Gastrocnemius medialis (tissue), 4 donors: Measurements from ENCODE around the gene HSD11B2. TPM values are rescaled to one million over a fixed set of nuclear protein-coding genes. Genes with fewer than 3 reads are reported as not detected.

Experiments used
- ATAC-seq, 2 donors: fragments of 150-250 bp; one replicate each; pipeline ENCODE4 v1.9.1; 2016
- DNase-seq, 2 donors: peaks; one replicate each; pipeline ENCODE4 v3.0.0-alpha.2; 2019
- H3K27ac ChIP-seq, 4 donors: fragments of 200-600 bp; sonication (generic); 1 replicate in 1 of 4; 2 replicates in 3 of 4; pipeline ENCODE4 v1.5.1; 2016 to 2018; ENCODE audit warnings: mild to moderate bottlenecking in 2 of 4, moderate library complexity in 1 of 4
- H3K27me3 ChIP-seq, 3 donors: fragments of 200-600 bp; sonication (generic) in 2 of 3; 1 replicate in 1 of 3; 2 replicates in 2 of 3; pipeline versions ENCODE4 v1.5.1 to v1.6.0; 2016 to 2019; ENCODE audit warnings: mild to moderate bottlenecking in 1 of 3, moderate library complexity in 1 of 3
- H3K36me3 ChIP-seq, 2 donors: fragments of 200-600 bp; sonication (generic) in 1 of 2; one replicate each; pipeline ENCODE4 v1.5.1; 2017 to 2018
- H3K4me1 ChIP-seq, 2 donors: fragments of 200-600 bp; sonication (generic) in 1 of 2; one replicate each; pipeline ENCODE4 v1.5.1; 2016 to 2017; ENCODE audit warnings: mild to moderate bottlenecking in 2 of 2
- H3K4me3 ChIP-seq, 4 donors: fragments of 200-600 bp; sonication (generic) in 3 of 4; 1 replicate in 1 of 4; 2 replicates in 3 of 4; pipeline ENCODE4 v1.5.1; 2016 to 2019; ENCODE audit warnings: mild to moderate bottlenecking in 2 of 4
- H3K9me3 ChIP-seq, 3 donors: fragments of 200-600 bp; sonication (generic) in 2 of 3; 1 replicate in 1 of 3; 2 replicates in 2 of 3; pipeline ENCODE4 v1.5.1; 2016 to 2019
- POLR2A ChIP-seq, 2 donors: fragments of 450-650 bp; IDR thresholded peaks; one replicate each; pipeline ENCODE4 v1.6.1; 2017; ENCODE audit warnings: antibody characterized with exemption in 2 of 2, mild to moderate bottlenecking in 2 of 2, moderate library complexity in 2 of 2
- in situ Hi-C, 4 donors: fragments of 200-750 bp; cut with MboI; loops; one replicate each; pipeline versions ENCODE4 v1.15.0 to v1.8.0; 2017; ENCODE audit warnings: low sequenced_read_pairs in 4 of 4
- intact Hi-C: fragments of 100-400 bp; cut with DNase I; formaldehyde crosslinking; loops from one replicate; pipeline ENCODE4 v1.15.1; 2023; ENCODE audit warnings: low total_unique reads
- total RNA-seq, 4 donors: library from RNA; depleted of rRNA; stranded (reverse); fragments of >200 nt; gene quantifications; one replicate each; pipeline versions ENCODE4 v1.1.0 to v1.2.3, GENCODE V29; 2016
- TF ChIP-seq, protein P1 (sequence below), 5 experiments: fragments of 450-650 bp in 3 of 5; fragments of 200-600 bp in 2 of 5; sonication (generic) in 2 of 5; IDR thresholded peaks in 4 of 5; conservative IDR thresholded peaks in 1 of 5; 1 replicate in 4 of 5; 2 replicates in 1 of 5; pipeline ENCODE4 v1.5.1; 2016 to 2019; ENCODE audit warnings: antibody characterized with exemption in 5 of 5, mild to moderate bottlenecking in 3 of 5, moderate library complexity in 3 of 5

HSD11B2 gene
- total RNA-seq, 4 donors from 2014 or later, result 2.3 to 4.1 TPM; not detected in 2

DNA sequence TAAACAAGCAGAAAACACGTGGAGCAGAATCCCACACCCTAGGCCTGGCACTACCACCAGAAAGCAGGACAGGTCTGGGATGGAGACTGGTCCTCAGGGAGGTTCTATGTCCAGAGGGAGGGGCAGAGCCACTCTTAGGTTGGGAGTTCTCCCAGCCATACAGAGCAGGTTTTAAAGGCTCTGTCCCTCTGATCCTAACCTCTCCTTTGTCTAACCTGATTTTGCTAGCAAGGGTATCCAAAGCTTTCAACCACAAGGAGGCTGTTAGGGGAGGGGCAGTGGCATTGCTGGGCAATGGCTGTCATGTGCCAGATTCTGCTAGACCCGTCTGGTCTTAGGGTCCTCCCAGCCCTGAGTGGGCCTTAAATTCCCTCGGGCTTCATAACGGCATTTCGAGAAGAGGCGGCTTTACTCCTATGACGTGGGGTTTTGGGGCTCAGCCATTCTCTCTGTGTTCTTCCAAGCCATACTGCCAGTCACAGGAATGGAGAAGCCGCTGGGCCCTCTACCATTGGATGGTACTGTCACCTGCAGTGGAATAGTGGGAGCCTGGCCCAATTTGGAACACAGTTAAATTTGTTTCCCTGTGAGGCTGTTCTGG lies 43.3 kb upstream of the HSD11B2 start:
- H3K27ac ChIP-seq, result no peak overlapping the region
- in situ Hi-C loops, result no loop called here
- H3K9me3 ChIP-seq, result no peaks in the 10 kb centered on the region

GRCh38 chr16:67388191-67388590 lies 42.7 kb upstream of the HSD11B2 start:
- TF ChIP-seq, protein P1, sequence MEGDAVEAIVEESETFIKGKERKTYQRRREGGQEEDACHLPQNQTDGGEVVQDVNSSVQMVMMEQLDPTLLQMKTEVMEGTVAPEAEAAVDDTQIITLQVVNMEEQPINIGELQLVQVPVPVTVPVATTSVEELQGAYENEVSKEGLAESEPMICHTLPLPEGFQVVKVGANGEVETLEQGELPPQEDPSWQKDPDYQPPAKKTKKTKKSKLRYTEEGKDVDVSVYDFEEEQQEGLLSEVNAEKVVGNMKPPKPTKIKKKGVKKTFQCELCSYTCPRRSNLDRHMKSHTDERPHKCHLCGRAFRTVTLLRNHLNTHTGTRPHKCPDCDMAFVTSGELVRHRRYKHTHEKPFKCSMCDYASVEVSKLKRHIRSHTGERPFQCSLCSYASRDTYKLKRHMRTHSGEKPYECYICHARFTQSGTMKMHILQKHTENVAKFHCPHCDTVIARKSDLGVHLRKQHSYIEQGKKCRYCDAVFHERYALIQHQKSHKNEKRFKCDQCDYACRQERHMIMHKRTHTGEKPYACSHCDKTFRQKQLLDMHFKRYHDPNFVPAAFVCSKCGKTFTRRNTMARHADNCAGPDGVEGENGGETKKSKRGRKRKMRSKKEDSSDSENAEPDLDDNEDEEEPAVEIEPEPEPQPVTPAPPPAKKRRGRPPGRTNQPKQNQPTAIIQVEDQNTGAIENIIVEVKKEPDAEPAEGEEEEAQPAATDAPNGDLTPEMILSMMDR (IDR thresholded peaks at IDR 0.05 in 4 of 5, conservative IDR thresholded peaks at IDR 0.05 in 1 of 5), result no peak
- no peak for TF ChIP-seq POLR2A (IDR thresholded peaks at IDR 0.05)
- in situ Hi-C loops, result no loop called here

More for the DNA sequence above, 43.3 kb upstream of the HSD11B2 start:
- peaks cover 37 to 41% of the 10 kb centered on the region in 2 donors for H3K4me1 ChIP-seq
- no peaks in the 10 kb centered on the region for H3K36me3 ChIP-seq
- no peaks in the 10 kb centered on the region for H3K27me3 ChIP-seq
- TF ChIP-seq POLR2A (IDR thresholded peaks at IDR 0.05), result no peak
- TF ChIP-seq, protein P1 (IDR thresholded peaks at IDR 0.05 in 4 of 5, conservative IDR thresholded peaks at IDR 0.05 in 1 of 5), result no peak
- ATAC-seq (no peak), DNase-seq (no peak)
- intact Hi-C loops, result no loop called here
- no peak overlapping the region for H3K4me3 ChIP-seq

DNA sequence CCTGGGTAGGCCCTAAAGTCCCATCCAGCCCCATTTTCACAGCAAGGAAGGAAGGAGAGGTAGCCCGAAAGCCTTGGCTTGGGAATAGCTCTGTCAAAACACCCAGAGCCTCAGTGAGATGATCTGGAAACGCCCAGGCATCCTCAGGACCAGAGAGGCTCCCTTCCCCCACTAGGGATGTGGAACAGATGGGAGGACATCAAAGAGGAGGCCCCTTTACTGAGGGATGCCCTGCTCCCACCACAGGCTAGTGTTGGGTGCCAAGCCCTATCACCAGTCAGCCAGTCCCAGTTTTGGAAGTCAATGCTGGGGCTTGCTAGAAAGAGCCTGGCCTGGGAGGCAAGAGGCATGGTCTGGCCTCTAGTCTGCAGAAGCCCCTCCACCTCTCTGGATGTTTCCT lies 42.3 kb upstream of the HSD11B2 start:
- peak overlapping the region in 1 of 4 donors; percentile 66 for H3K27ac ChIP-seq
- in situ Hi-C loops, result no loop called here
- TF ChIP-seq, protein P1 (IDR thresholded peaks at IDR 0.05 in 4 of 5, conservative IDR thresholded peaks at IDR 0.05 in 1 of 5), result no peak
- no peak for TF ChIP-seq POLR2A (IDR thresholded peaks at IDR 0.05)

More at GRCh38 chr16:67388191-67388590, 42.7 kb upstream of the HSD11B2 start:
- no peak for DNase-seq
- H3K9me3 ChIP-seq, result no peaks in the 10 kb centered on the region
- peak overlapping the region in 1 of 4 donors; percentile 66 for H3K27ac ChIP-seq
- ATAC-seq, result no peak
- H3K27me3 ChIP-seq, result no peaks in the 10 kb centered on the region
- no peak overlapping the region for H3K4me3 ChIP-seq
- H3K36me3 ChIP-seq, result no peaks in the 10 kb centered on the region
- H3K4me1 ChIP-seq, result peaks cover 43 to 46% of the 10 kb centered on the region in 2 donors
- intact Hi-C loops, result no loop called here

GRCh38 chr16:67389911-67390815 lies 40.8 kb upstream of the HSD11B2 start:
- Histone ChIP-seq H3K27me3 (no peaks in the 10 kb centered on the region), H3K27ac (peak overlapping the region; percentile 46 to 85 (median 62)), H3K4me3 (no peak overlapping the region), H3K9me3 (no peaks in the 10 kb centered on the region), H3K4me1 (peaks cover 38 to 45% of the 10 kb centered on the region in 2 donors), H3K36me3 (no peaks in the 10 kb centered on the region)
- in situ Hi-C loops (no loop called here), intact Hi-C loops (no loop called here)
- TF ChIP-seq, protein P1 (IDR thresholded peaks at IDR 0.05 in 4 of 5, conservative IDR thresholded peaks at IDR 0.05 in 1 of 5), result no peak
- no peak for TF ChIP-seq POLR2A (IDR thresholded peaks at IDR 0.05)
- ATAC-seq, result no peak
- DNase-seq, result peak in 1 of 2 donors; percentile 48

More for the DNA sequence above, 42.3 kb upstream of the HSD11B2 start:
- no peak overlapping the region for H3K4me3 ChIP-seq
- peaks cover 46 to 47% of the 10 kb centered on the region in 2 donors for H3K4me1 ChIP-seq
- no peaks in the 10 kb centered on the region for H3K36me3 ChIP-seq
- ATAC-seq (no peak), DNase-seq (no peak)
- H3K27me3 ChIP-seq, result no peaks in the 10 kb centered on the region
- intact Hi-C loops, result no loop called here
- no peaks in the 10 kb centered on the region for H3K9me3 ChIP-seq
